ENCODE results near the gene NPAS4.
"Not testable (repeated sequence)": the region's sequence is repeated elsewhere in the genome, so short reads cannot be mapped to it uniquely, and the experiment has no call there.

NPAS4 gene

DNA sequence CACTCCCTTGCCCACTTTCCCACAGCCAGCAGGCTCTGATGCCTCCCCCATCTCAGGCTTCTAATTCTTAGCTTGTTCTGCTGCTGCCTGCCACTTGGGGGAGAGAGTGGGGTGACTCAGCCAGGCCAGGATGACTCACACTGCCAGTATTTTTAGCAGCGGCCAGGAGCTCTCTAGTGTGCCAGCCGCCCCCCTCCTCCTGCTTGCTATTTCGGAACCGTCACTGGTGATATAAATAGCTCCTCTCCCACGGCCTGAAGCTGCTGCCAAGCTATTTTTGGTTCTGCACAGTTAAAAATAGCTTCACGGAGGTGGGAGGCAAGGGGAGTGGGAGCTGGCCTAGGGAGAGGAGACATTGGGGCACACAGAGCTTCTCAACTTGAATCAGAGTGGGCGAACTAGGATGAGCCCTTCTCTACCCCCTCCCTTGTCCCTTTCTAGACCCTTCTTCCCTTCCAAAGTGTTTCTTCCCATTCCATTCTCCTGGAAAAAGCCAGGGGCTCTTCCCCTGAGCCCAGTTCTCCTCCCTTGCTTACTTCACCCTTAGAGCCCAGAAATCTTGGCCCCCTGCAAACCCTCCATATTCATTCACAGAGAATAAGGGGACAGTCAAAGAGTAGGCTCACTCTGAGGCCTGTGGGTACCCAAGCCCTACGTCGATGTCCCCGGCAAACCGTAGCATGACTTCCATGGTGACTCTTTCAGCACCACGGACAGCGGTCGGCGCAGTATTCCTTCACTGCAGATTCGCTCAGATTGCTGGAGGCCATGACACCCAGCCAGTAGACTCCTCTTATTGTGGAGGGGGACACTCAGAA is 2.5 kb upstream of the NPAS4 start:
- DNase-seq (ENCODE audit: low read depth), result peak; percentile 85

DNA sequence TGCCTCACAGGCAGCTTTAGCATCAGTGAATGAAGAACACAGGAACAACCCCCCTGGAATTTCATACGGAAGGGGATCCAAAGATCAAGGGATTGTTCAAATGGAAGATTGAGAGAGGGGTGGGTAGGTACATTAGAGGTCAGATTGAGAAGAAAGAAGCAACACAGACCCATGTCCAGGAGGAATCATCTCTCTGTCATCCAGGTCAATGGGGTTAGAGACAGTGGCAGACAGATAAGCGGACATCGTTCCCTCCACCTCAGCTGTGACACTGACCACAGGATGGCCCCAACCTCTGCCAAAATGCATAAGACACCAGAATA is 1.9 kb upstream of the NPAS4 start:
- no peak for DNase-seq (ENCODE audit: low read depth)

DNA sequence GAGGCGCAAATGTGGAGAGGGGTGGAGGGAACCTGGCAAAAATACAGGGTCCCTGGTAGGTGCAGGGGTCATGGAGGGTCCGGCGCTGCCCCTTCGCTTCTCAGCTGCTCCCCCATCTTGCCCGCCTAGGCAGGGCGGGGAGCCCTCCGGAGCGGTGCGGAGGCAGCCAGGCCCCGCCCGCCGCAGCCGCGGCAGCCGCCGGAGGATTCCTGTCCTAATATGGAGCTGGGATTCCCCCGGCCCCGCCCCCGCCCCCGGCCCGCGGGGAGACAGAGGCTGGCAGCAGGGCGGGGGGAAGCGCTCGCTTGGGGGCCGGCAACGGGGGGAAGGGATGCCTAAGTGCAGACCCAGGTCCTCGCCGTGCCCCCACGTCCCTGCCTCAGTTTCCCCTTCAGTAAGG is 1.0 kb upstream of the NPAS4 start:
- DNase-seq (ENCODE audit: low read depth), result no peak

DNA sequence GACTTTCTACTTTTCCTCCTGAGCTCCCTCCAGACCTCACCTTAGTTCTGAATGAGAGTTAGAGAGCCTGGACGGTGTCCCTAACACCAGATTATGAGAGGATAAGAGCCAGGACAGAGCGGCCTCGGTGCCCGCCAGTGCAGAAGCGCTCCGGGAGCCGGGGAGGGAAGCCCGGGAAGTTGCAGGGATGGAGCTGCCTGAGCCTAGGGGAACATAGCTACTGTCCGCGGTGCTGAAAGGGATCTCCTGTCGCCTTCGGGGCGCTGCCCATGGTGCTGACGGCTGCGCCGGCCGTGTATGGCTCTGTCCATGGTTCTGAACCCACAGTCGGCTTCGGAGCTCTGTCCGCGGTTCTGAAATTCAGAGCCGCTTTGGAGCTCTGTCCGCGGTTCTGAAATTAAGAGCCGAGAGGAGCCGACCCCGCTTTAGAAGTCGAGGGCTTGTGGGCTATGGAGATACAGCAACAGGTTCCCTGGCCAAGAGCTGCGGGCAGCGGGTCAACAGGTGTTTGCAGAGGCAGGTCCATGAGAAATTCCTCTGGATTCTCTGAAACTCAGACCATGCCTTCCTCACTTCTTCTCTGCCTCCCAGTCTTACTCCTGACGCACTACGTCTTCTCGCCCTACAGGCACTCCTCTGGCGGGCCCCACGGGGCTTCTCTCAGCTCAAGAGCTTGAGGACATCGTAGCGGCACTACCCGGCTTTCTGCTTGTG is 814 bp downstream of the NPAS4 start:
- DNase-seq (ENCODE audit: low read depth), result peak; percentile 58

DNA sequence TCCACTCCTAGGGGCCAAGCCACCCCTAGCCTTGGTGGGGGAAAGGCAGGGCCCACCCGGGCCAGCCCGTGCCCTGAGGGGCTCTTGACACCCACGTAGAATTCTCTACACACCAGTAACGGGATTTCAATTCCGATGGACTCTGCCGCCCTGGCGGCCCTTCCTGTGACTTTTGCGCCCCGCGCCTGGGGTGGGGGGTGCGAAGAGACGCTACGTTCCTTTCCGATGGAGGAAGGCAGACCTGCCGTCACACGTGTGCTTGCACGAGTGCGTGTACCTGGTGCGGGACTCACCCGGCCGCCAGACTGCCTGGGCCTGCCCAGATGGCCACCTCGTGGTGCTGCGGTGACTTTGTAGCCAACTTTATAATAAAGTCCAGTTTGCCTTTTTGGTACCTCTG is 5.5 kb downstream of the NPAS4 start:
- DNase-seq (ENCODE audit: low read depth), result no peak

DNA sequence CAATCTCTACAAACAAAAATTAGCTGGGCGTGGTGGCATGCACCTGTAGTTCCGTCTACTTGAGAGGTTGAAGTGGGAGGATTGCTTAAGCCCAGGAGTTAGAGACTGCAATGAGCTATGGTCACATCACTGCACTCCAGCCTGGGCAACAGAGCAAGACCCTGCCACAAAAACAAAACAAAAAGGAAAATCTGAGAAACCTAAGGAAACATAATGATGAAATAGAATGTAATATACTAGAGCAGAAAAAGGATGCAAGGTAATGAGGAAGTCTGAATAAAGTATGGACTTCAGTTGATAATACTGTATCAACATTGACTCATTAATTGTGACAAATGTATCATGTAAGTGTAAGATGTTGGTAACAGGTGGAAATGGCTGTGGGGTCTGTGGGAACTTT is 8.1 kb downstream of the NPAS4 start:
- DNase-seq (ENCODE audit: low read depth), result no peak

DNA sequence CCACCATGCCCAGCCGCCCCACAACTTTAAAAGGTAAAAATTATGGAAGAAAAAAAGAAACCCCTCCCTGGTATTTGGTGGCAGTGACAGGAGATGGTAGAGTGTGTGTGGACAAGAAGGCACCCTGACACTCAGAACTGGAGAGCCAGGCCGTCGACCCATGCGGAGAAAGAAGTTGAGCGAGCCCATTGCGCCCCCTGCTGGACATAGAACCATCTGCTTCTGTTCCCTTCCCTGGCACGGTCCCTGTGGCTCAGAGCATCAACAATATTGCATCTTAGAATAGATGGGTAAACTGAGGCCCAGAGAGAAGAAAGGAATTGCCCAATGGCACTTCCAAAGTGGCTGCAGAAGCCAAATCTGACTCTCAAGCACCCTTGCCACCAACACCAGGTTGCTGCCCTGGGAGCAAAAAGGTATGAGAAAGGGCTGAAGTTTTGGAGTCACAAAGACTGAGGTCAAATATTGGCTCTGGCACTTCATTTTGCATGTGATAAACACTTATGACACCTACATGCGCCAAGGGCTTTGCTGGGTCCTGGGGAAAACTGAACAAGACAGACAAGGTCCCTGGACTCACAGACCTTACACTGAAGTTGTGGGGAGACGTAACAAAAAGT is 9.3 kb downstream of the NPAS4 start:
- DNase-seq (ENCODE audit: low read depth), result peak; percentile 40

DNA sequence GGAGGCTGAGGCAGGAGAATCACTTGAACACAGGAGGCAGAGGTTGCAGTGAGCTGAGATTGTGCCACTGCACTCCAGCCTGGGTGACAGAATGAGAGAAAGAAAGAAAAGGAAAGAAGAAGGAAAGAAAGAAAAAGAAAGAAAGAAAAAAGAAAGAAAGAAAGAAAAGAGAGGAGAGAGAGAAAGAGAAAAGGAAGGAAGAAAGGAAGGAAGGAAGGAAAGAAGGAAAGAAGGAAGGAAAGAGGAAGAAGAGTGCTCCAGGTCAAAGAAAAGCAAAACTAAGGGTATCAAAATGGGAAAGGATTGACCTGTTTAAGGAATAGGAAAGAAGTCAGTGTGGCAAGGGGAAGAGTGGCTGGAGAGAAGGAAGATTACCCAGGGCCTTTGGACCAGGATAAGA is 10.5 kb downstream of the NPAS4 start:
- DNase-seq (ENCODE audit: low read depth), result not testable (repeated sequence)

DNA sequence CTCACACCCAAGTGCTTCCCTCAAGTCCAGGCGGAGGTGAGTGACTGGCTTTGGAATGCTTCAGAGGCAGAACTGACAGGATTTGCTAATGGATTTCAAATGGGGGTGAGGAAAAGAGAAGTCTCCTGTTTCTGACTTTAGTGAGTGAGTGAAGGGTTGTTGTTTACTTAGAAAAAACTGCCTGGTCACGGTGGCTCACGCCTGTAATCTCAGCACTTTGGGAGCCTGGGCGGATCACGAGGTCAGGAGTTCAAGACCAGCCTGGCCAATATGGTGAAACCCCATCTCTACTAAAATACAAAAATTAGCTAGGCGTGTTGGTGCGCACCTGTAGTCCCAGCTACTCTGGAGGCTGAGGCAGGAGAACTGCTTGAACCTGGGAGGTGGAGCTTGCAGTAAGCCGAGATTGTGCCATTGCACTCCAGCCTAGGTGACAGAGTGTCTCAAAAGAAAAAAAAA is 11.1 kb downstream of the NPAS4 start:
- not testable (repeated sequence) for DNase-seq (ENCODE audit: low read depth)

DNA sequence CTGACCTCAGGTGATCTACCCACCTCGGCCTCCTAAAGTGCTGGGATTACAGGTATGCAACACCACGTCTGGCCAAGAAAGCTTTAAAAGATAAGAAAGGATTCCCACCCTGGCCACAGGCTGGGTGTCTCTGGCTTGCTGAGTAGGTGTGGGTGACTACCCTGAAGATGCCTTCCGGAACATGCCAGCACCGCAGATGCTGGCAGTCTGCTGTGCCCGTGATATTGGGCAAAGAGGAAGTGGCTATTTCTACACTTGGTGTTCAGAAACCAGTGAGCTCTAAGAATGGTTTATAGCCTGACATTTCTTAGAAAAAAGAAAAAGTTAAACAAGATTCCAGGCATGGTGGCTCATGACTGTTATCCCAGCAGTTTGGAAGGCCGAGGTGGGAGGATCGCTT is 11.8 kb downstream of the NPAS4 start:
- DNase-seq (ENCODE audit: low read depth), result no peak

DNA sequence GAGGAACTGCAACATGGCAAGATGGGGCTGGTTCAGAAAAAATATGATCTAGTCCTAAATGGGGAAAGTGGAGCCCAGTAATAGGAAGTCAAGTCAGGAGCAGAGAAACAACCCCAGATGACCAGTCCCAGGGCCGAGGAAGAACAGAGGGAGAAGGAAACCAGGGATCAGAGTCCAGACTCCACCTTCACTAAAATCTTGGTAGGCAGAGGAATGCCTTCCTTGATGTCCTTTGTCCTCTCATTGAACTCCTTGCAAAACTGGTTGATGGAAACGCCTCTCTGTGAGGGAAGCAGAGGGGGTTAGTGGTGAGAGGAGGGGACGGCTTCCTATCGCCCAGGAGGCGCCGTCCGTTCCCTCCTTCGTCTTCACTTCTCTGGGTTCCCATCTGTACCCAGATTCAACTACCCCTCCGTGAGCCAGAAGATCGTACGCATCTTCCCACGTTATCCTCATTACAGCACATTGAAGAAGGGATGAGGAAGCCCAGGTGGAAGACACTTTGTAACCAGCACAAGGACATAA is 17.2 kb downstream of the NPAS4 start:
- DNase-seq (ENCODE audit: low read depth), result no peak

DNA sequence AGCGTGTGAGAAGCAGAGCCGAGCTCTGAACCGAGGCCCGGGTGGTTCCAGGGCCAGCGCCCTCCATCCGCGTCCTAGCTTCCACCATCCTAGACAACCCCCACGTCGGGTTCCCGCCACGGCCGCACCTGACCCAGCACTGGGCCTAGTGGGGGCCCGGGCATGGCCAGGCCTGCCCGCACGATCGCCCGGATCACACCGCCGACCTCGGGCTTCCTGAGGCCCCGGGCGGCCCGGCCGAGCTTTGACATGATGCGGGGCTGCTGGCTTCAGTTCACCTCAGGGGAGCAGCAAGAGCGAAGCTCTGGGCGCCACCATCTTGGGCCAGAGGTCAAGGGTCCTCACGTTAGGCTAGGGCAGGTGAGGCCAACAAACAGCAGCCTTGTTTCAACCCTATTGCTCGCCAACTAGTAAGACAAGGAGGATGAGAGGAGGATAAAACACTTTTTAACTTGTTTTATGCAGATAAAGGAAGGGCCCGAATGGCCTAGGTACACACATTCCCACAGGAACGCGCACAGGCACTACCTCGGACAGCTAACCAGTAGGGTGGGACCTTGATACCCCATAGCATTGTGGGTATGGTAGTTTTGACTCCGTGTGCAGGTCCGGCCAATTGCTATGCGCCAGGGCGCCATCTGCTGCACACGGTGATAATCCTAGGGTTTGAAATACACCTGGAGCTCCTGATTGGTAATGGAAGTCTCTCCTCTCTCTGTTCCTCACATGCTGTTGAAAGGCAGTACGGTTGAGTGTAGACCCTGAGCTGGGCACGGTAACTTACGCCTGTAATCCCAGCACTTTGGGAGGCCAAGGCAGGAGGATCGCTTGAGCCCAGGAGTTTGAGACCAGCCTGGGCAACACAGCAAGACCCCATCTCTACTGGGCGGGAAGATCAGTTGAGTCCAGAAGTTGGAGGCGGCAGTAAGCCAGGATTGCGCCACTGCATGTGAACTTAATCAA is 17.9 kb downstream of the NPAS4 start, which contains the start of gene MRPL11:
Gene MRPL11, minus strand, starts transcription at position 345 of the 963 bp plus-strand sequence. Its CDS starts 94 bp downstream, at position 251.
- peak; percentile 94 for DNase-seq (ENCODE audit: low read depth)

DNA sequence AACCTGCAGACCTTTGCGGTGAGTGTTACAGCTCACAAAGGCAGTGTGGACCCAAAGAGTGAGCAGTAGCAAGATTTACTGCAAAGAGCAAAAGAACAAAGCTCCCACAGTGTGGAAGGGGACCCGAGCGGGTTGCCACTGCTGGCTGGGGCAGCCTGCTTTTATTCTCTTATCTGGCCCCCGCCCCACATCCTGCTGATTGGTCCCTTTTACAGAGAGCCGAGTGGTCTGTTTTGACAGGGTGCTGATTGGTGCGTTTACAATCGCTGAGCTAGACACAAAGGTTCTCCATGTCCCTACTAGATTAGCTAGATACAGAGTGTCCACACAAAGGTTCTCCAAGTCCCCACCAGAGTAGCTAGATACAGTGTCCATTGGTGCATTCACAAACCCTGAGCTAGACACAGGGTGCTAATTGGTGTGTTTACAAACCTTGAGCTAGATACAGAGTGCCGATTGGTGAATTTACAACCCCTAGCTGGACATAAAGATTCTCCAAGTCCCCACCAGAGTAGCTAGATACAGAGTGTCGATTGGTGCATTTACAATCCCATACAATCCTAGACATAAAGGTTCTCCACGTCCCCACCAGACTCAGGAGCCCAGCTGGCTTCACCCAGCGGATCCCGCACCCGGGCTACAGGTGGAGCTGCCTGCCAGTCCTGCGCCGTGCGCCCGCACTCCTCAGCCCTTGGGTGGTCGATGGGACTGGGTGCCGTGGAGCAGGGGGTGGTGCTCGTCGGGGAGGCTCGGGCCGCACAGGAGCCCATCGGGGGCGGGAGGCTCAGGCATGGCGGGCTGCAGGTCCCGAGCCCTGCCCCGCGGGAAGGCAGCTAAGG is 19.5 kb downstream of the NPAS4 start:
- DNase-seq (ENCODE audit: low read depth), result not testable (repeated sequence)

DNA sequence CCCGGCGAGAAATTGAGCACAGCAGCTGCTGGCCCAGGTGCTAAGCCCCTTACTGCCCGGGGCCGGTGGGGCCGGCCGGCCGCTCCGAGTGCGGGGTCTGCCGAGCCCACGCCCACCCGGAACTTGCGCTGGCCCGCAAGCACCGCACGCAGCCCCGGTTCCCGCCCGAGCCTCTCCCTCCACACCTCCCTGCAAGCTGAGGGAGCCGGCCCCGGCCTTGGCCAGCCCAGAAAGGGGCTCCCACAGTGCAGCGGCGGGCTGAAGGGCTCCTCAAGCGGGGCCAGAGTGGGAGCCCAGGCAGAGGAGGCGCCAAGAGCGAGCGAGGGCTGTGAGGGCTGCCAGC is 20.1 kb downstream of the NPAS4 start:
- not testable (repeated sequence) for DNase-seq (ENCODE audit: low read depth)

DNA sequence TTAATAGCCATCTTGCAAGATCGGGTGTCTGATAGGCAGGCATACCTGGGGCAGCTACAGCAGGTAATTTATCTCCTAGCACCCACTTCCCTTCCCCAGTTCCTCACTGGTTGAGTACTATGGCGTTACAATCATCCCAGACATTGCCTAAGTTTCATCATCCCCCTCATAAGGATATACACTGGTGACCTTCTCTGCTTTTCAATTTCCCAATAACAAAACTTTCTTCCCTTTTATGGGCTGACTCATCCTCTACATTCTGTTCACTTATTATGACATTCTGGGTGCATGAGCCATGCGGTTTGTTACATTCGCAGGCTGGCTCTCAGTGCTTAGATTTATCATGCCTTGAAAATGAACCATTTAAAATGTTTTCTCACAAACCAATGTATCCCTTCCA is 22.8 kb downstream of the NPAS4 start:
- peak; percentile 71 for DNase-seq (ENCODE audit: low read depth)

DNA sequence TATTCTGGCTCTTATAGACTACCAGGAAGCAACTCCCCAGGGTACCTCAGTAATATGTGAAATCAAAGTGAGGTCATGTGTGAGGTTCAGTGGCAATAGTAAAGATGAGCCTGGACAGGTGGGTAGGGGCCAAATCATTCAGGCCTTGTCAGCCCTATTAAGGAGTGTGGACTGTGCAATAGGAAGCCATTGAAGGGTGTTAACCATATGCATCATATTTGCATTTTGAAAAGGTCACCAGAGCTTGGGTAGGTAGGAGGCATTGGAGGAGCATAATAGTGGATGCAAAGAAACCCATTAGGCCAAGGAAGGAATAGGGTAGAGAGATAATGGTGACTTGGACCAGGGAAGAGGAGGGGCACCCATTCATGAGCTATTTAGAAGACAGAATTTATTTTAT is 26.2 kb downstream of the NPAS4 start:
- no peak for DNase-seq (ENCODE audit: low read depth)

DNA sequence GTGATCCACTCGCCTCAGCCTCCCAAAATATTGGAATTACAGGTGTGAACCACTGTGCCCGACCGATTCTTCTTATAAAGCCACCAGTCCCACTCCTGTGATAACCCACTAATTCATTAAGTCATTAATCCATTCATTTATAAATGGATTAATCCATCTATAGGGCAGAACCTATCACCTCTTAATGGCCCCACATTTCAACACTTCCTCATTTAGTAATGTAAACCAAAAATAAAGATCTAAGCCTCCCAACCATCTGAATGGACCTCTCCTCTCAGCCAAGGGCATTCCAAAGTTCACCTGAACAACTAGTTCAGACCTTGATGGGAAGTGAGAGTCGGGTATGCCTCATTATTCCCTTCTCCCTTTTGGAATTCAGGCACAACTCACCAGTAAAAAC is 27.7 kb downstream of the NPAS4 start:
- DNase-seq (ENCODE audit: low read depth), result no peak

DNA sequence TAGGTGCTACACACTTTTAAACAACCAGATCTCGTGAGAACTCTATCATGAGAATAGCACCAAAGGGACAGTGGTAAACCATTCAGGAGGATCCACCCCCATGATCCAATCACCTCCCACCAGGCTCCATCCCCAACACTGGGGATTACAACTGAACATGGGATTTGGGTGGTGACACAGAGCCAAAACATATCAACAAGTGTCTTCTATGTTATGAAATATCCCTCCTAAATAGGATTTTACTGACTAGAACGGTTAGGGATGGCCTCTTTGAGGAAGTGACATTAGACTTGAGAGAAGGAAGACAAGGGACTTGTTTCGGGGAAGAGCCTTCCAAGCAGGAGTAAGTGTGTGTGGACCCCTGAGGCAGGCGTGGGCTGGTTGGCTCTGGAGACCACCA is 29.7 kb downstream of the NPAS4 start:
- no peak for DNase-seq (ENCODE audit: low read depth)

DNA sequence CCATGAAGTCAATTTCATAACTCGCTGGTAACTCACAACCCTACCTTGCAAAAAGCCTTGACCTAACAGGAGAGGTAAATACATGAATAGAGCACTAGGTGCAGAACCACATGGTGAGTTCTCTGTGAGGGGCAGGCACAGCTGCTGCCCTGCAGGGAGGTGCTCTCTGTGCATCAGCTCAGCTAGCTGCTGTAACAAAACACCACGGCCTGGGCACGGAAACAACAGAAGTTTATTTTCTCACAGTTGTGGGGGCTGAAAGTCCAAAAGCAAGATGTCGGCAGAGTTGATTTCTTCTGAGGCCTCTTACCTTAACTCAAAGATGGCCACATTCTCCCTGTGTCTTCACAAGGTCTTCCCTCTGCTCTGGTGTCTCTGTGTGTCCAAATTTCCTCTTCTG is 30.8 kb downstream of the NPAS4 start:
- no peak for DNase-seq (ENCODE audit: low read depth)

DNA sequence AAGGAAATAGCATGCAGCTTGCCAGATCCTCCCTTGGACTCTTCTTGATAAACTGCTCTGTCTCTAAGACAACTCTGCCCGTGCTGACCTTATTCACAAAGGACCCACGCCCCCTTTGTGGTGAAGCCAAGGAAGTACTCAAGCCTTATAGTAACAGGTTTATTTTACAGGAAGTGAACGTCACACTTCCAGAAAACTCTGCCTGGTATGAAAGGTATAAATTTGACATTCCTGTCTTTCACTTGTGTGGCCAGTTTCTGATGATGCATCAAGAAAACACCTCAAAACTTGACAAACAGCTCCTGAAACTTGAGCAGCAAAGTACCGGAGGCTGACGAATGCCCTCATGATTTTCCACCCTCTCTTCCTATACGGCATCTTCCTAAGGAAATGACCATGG is 33.4 kb downstream of the NPAS4 start:
- no peak for DNase-seq (ENCODE audit: low read depth)

DNA sequence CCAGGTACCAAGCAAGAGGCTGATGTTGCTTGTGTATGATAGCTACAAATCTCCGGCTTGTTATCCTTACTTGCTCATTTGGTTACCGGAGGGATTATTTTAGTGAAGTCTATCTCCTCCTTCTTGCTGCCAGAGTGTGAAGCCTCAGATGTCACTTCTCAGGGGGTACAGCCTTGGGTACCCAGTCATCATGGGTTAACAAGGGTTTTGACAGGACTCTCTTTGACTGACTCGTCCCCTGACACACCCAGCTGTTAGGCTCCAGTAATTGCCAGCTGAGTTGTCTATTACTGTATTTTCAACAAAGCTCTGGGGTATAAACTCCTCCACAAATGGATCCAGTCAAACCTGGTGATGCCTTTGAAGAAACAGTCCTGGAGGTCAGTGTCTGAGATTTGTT is 34.0 kb downstream of the NPAS4 start:
- no peak for DNase-seq (ENCODE audit: low read depth)

Data from HS-27A (cell line).